H1 (cell line): ENCODE data around the gene CHSY1. TPM values are rescaled to one million over a fixed set of nuclear protein-coding genes. Genes with fewer than 3 reads are reported as not detected.

ENCODE experiments used
- ATF2 ChIP-seq: IDR thresholded peaks from 2 replicates; pipeline ENCODE4 v1.6.1; 2012; ENCODE audit warnings: low read length, inconsistent platforms
- BCL11A ChIP-seq, 2 experiments: IDR thresholded peaks; one replicate each; pipeline ENCODE4 v1.6.1; 2011; ENCODE audit warnings: low read depth in 2 of 2, low read length in 2 of 2, mild to moderate bottlenecking in 2 of 2
- CEBPB ChIP-seq: IDR thresholded peaks from 2 replicates; pipeline ENCODE4 v1.6.1; 2012; ENCODE audit warnings: low read depth, low read length
- CHD1 ChIP-seq: IDR thresholded peaks from 2 replicates; pipeline ENCODE4 v1.6.1; 2012; ENCODE audit warnings: low read depth, low read length, improper control_type of control experiment
- CTCF ChIP-seq, 3 experiments: IDR thresholded peaks; 1 replicate in 2 of 3; 2 replicates in 1 of 3; pipeline versions ENCODE4 v1.5.1 to v1.6.1; 2011; ENCODE audit warnings: low read length in 3 of 3, mild to moderate bottlenecking in 3 of 3, inconsistent platforms in 2 of 3, low read depth in 1 of 3, moderate library complexity in 1 of 3; ENCODE audit not compliant: insufficient read depth in 1 of 3; ENCODE audit errors: control extremely low read depth in 1 of 3
- E2F6 ChIP-seq: IDR thresholded peaks from 2 replicates; pipeline ENCODE4 v1.6.1; 2012; ENCODE audit warnings: inconsistent platforms
- EP300 ChIP-seq, 2 experiments: IDR thresholded peaks; 1 replicate in 1 of 2; 2 replicates in 1 of 2; pipeline ENCODE4 v1.6.1; 2011 to 2012; ENCODE audit warnings: low read depth in 2 of 2, low read length in 2 of 2, mild to moderate bottlenecking in 2 of 2, borderline replicate concordance in 1 of 2, inconsistent platforms in 1 of 2, moderate library complexity in 1 of 2
- EZH2 ChIP-seq: fragments of 200-600 bp; sonication (generic); IDR thresholded peaks from 2 replicates; pipeline ENCODE4 v1.7.1; 2012; ENCODE audit warnings: low read depth, mild to moderate bottlenecking, moderate library complexity, low read length, inconsistent platforms; ENCODE audit not compliant: severe bottlenecking
- FOSL1 ChIP-seq: IDR thresholded peaks from 2 replicates; pipeline ENCODE4 v1.6.1; 2011; ENCODE audit warnings: mild to moderate bottlenecking, low read depth, low read length, moderate library complexity; ENCODE audit not compliant: insufficient read depth
- JUN ChIP-seq: IDR thresholded peaks from 2 replicates; pipeline ENCODE4 v1.6.1; 2011; ENCODE audit warnings: low read depth, mild to moderate bottlenecking, improper control_type of control experiment, low read length
- MAX ChIP-seq: IDR thresholded peaks from 2 replicates; pipeline ENCODE4 v1.6.1; 2012; ENCODE audit warnings: inconsistent platforms
- POLR2AphosphoS5 ChIP-seq: IDR thresholded peaks from 2 replicates; pipeline ENCODE4 v1.6.1; 2011; ENCODE audit warnings: low read depth, low read length
- RBBP5 ChIP-seq: IDR thresholded peaks from 2 replicates; pipeline ENCODE4 v1.7.1; 2012; ENCODE audit warnings: low read depth, mild to moderate bottlenecking, inconsistent platforms, low read length, moderate library complexity, borderline replicate concordance
- RNF2 ChIP-seq: fragments of 200-900, 300-1000 bp; sonication (generic); IDR thresholded peaks from 2 replicates; pipeline ENCODE4 v1.7.1; 2016; ENCODE audit warnings: borderline replicate concordance, low read depth, mild to moderate bottlenecking, antibody characterized with exemption, low read length; ENCODE audit not compliant: poor library complexity, severe bottlenecking; ENCODE audit errors: missing control alignments
- SIRT6 ChIP-seq: IDR thresholded peaks from one replicate; pipeline ENCODE4 v1.7.1; 2012; ENCODE audit warnings: low read length, inconsistent platforms
- TAF1 ChIP-seq: IDR thresholded peaks from 2 replicates; pipeline ENCODE4 v1.6.1; 2011; ENCODE audit warnings: mild to moderate bottlenecking, low read depth, low read length
- YY1 ChIP-seq: IDR thresholded peaks from 2 replicates; pipeline ENCODE4 v1.6.1; 2011; ENCODE audit warnings: low read depth, mild to moderate bottlenecking, low read length
- polyA plus RNA-seq, 7 experiments: library from polyadenylated mRNA; depleted of rRNA in 3 of 7; stranded (reverse) in 5 of 7; unstranded in 2 of 7; fragments of >200 nt in 5 of 7; fragments of 200-250 nt in 2 of 7; gene quantifications; 1 replicate in 5 of 7; 2 replicates in 1 of 7; 4 replicates in 1 of 7; pipeline versions ENCODE4 v1.2.1 to v1.2.3, GENCODE V29; 2011 to 2013; ENCODE audit warnings: missing spikeins in 2 of 7, mixed read lengths in 2 of 7
- total RNA-seq: library from RNA; stranded (reverse); fragmentation: NEBNext Ultra II Directional; extraction: Animal tissue kit (Norgen Biotek cat#: 25700); gene quantifications from 2 replicates; pipeline ENCODE4 v1.2.1, GENCODE V29; 2021

CHSY1 gene
- total and polyA plus RNA-seq, 2 of the 8 experiments (the other 6 are each of a cell fraction or from before 2014, with no cell fraction given), result 24.9 to 60.7 TPM

- TF ChIP-seq POLR2AphosphoS5 (no peak), FOSL1 (no peak), TAF1 (no peak), JUN (no peak), SIRT6 (no peak), MAX (peak; percentile 91), BCL11A (IDR thresholded peaks at IDR 0.05; ENCODE audit: low read depth in 2 of 2, low read length in 2 of 2) (no peak), YY1 (no peak), EP300 (IDR thresholded peaks at IDR 0.05; ENCODE audit: borderline replicate concordance in 1 of 2, low read depth in 2 of 2, low read length in 2 of 2) (no peak), CHD1 (no peak), RBBP5 (no peak), CEBPB (no peak), RNF2 (no peak), ATF2 (no peak), E2F6 (peak; percentile 36), CTCF (IDR thresholded peaks at IDR 0.05; ENCODE audit: control extremely low read depth in 1 of 3, insufficient read depth in 1 of 3, low read depth in 1 of 3, low read length in 3 of 3) (peak; percentile 70 to 82 (median 77)), EZH2 (no peak)
Observed at GRCh38 chr15:101269479-101270223, 17.8 kb upstream of the CHSY1 start (continued).
